ENCODE measurements around the gene NEGR1.

GRCh38 chr1:71994646-71995045 is 287.7 kb downstream of the NEGR1 start:
- TF ChIP-seq, protein P1, sequence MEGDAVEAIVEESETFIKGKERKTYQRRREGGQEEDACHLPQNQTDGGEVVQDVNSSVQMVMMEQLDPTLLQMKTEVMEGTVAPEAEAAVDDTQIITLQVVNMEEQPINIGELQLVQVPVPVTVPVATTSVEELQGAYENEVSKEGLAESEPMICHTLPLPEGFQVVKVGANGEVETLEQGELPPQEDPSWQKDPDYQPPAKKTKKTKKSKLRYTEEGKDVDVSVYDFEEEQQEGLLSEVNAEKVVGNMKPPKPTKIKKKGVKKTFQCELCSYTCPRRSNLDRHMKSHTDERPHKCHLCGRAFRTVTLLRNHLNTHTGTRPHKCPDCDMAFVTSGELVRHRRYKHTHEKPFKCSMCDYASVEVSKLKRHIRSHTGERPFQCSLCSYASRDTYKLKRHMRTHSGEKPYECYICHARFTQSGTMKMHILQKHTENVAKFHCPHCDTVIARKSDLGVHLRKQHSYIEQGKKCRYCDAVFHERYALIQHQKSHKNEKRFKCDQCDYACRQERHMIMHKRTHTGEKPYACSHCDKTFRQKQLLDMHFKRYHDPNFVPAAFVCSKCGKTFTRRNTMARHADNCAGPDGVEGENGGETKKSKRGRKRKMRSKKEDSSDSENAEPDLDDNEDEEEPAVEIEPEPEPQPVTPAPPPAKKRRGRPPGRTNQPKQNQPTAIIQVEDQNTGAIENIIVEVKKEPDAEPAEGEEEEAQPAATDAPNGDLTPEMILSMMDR (IDR thresholded peaks at IDR 0.05) = no peak
- no peak for TF ChIP-seq EP300 (IDR thresholded peaks at IDR 0.05)
- TF ChIP-seq POLR2A (IDR thresholded peaks at IDR 0.05) = no peak
- no peak for TF ChIP-seq POLR2AphosphoS5 (IDR thresholded peaks at IDR 0.05)

Data from gastroesophageal sphincter (tissue), 3 donors.